HL-60 (cell line): ENCODE data around the gene PLA2G4B.

ENCODE experiments used
- CTCF ChIP-seq: IDR thresholded peaks from one replicate; pipeline ENCODE4 v1.5.1; 2011; ENCODE audit warnings: low read length, control low read depth, inconsistent platforms; ENCODE audit not compliant: insufficient read depth
- GABPA ChIP-seq: IDR thresholded peaks from 2 replicates; pipeline ENCODE4 v1.6.1; 2012; ENCODE audit warnings: low read depth
- POLR2AphosphoS5 ChIP-seq: IDR thresholded peaks from 2 replicates; pipeline ENCODE4 v1.6.1; 2012; ENCODE audit warnings: low read depth
- REST ChIP-seq: IDR thresholded peaks from 2 replicates; pipeline ENCODE4 v1.6.1; 2012; ENCODE audit warnings: low read depth; ENCODE audit not compliant: insufficient replicate concordance

GRCh38 chr15:41891946-41892345 lies 53.3 kb downstream of the PLA2G4B start:
- TF ChIP-seq POLR2AphosphoS5 (no peak), GABPA (no peak), CTCF (no peak), REST (no peak)
